ENCODE measurements around the gene TAS2R60. TPM values are rescaled to one million over a fixed set of nuclear protein-coding genes. Genes with fewer than 3 reads are reported as not detected.

Gene TAS2R60
- total and polyA plus RNA-seq, 2 donors (not counting 3 experiments of a cell fraction or from before 2014, with no cell fraction given), result not detected

DNA sequence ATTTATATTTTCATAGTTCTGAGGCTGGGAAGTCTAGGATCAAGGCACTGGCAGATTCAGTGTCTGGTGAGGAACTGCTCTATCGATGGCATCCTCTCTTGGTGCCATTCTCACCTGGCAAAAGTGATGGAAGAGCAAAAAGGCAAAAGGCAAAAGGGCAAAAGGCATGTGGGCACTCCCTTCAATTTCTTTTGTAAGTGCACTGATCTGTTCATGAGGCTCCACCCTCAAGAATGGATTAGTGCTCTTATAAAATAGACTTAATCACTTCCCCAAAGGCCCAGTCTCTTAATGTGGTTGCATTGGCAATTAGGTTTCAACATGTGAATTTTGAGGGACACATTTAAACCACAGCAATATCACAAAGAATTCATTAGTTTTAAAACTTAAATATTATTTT, 16.1 kb downstream of the TAS2R60 start:
- TF ChIP-seq, protein P1, sequence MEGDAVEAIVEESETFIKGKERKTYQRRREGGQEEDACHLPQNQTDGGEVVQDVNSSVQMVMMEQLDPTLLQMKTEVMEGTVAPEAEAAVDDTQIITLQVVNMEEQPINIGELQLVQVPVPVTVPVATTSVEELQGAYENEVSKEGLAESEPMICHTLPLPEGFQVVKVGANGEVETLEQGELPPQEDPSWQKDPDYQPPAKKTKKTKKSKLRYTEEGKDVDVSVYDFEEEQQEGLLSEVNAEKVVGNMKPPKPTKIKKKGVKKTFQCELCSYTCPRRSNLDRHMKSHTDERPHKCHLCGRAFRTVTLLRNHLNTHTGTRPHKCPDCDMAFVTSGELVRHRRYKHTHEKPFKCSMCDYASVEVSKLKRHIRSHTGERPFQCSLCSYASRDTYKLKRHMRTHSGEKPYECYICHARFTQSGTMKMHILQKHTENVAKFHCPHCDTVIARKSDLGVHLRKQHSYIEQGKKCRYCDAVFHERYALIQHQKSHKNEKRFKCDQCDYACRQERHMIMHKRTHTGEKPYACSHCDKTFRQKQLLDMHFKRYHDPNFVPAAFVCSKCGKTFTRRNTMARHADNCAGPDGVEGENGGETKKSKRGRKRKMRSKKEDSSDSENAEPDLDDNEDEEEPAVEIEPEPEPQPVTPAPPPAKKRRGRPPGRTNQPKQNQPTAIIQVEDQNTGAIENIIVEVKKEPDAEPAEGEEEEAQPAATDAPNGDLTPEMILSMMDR (IDR thresholded peaks at IDR 0.05; ENCODE audit: extremely low read depth in 1 of 2, insufficient read depth in 1 of 2, low read depth in 1 of 2, low read length in 2 of 2), result no peak
- TF ChIP-seq FOS (IDR thresholded peaks at IDR 0.05; ENCODE audit: borderline replicate concordance, insufficient read depth, low read length), result no peak
- no peak for TF ChIP-seq POLR2AphosphoS5 (IDR thresholded peaks at IDR 0.05; ENCODE audit: insufficient read depth, low read depth, low read length)
- TF ChIP-seq POLR2A (IDR thresholded peaks at IDR 0.05; ENCODE audit: low read depth, low read length), result no peak
- TF ChIP-seq JUN (IDR thresholded peaks at IDR 0.05; ENCODE audit: borderline replicate concordance, insufficient read depth, insufficient read length, low read depth), result no peak
- ChIA-PET CTCF (no interaction called here), POLR2A (no interaction called here)
- Histone ChIP-seq H3K27ac (ENCODE audit: insufficient read depth, low read depth, low read length) (no peak overlapping the region), H3K79me2 (ENCODE audit: control insufficient read depth, insufficient read depth, low read length) (no peaks in the 10 kb centered on the region), H3K9me3 (replicated peaks; ENCODE audit: control insufficient read depth, insufficient read depth, low read length) (no peaks in the 10 kb centered on the region), H4K20me1 (replicated peaks; ENCODE audit: control insufficient read depth, extremely low read depth, insufficient read depth, low read length) (no peaks in the 10 kb centered on the region), H3K4me1 (ENCODE audit: control insufficient read depth, extremely low read depth, insufficient read depth, low read length) (peaks cover 13% of the 10 kb centered on the region), H3K4me2 (ENCODE audit: insufficient read depth, low read length) (no peak overlapping the region), H3K9me1 (replicated peaks; ENCODE audit: control insufficient read depth, extremely low read depth, insufficient read depth, low read length) (no peaks in the 10 kb centered on the region), H3K4me3 (replicated peaks in 1 of 3; ENCODE audit: insufficient read depth in 1 of 3, low read depth in 1 of 3, low read length in 3 of 3) (no peak overlapping the region), H3K36me3 (ENCODE audit: control insufficient read depth in 2 of 2, extremely low read depth in 1 of 2, insufficient read depth in 2 of 2, low read length in 2 of 2) (no peaks in the 10 kb centered on the region), H3K9ac (replicated peaks; ENCODE audit: extremely low read depth, insufficient read depth, low read length) (no peak overlapping the region), H3K27me3 (ENCODE audit: control insufficient read depth in 2 of 2, insufficient read depth in 2 of 2, low read length in 2 of 2) (no peaks in the 10 kb centered on the region), H2AFZ (ENCODE audit: low read depth, low read length) (no peak overlapping the region)
- DNase-seq (ENCODE audit: low read depth, low spot score) (no peak), FAIRE-seq (no peak)
- intact Hi-C loops (cut with micrococcal nuclease) (no loop called here), dilution Hi-C loops (cut with MboI; ENCODE audit: extremely low pct_ligation_motif_present, low sequenced_read_pairs) (no loop called here)
- BruUV-seq (replicated peaks), result no TSS peak

DNA sequence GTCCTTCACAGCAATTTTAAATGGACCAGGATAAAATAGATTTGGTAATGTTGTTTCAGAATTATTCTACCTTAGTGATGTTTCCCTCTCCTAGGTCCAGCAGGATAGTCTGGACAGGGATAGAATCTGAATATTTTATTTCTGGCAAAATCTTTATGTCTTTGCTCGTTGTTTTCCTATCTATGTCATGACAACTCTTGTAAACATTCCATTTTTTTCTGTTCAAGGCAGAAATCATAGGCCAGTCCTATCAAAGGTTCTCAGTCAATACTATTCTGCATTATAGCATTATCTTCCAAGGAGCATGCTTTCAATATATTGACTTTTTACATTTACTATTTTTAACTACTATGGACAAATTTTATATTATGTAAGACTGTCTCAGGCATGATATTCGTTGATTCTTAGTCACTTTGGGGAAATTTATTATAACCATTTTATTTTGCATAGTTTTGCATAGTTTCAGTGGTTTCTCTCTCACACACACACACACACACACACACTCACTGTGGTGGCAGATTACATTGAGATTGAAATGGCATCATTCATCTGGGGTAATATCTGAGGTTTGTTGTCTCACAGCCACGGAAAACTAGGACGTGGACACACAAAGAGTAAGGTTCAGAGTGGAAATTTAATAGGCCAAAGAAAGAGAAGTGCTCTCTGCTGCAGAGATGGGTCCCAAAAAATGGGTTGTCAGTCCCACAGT, 17.2 kb downstream of the TAS2R60 start:
- Histone ChIP-seq H3K79me2 (ENCODE audit: control insufficient read depth, insufficient read depth, low read length) (no peaks in the 10 kb centered on the region), H3K9ac (replicated peaks; ENCODE audit: extremely low read depth, insufficient read depth, low read length) (no peak overlapping the region), H3K4me1 (ENCODE audit: control insufficient read depth, extremely low read depth, insufficient read depth, low read length) (peaks cover 13% of the 10 kb centered on the region), H3K9me3 (replicated peaks; ENCODE audit: control insufficient read depth, insufficient read depth, low read length) (no peaks in the 10 kb centered on the region), H3K4me3 (replicated peaks in 1 of 3; ENCODE audit: insufficient read depth in 1 of 3, low read depth in 1 of 3, low read length in 3 of 3) (no peak overlapping the region), H3K27ac (ENCODE audit: insufficient read depth, low read depth, low read length) (no peak overlapping the region), H3K4me2 (ENCODE audit: insufficient read depth, low read length) (no peak overlapping the region), H3K27me3 (ENCODE audit: control insufficient read depth in 2 of 2, insufficient read depth in 2 of 2, low read length in 2 of 2) (no peaks in the 10 kb centered on the region), H3K9me1 (replicated peaks; ENCODE audit: control insufficient read depth, extremely low read depth, insufficient read depth, low read length) (no peaks in the 10 kb centered on the region), H2AFZ (ENCODE audit: low read depth, low read length) (no peak overlapping the region), H3K36me3 (ENCODE audit: control insufficient read depth in 2 of 2, extremely low read depth in 1 of 2, insufficient read depth in 2 of 2, low read length in 2 of 2) (no peaks in the 10 kb centered on the region), H4K20me1 (replicated peaks; ENCODE audit: control insufficient read depth, extremely low read depth, insufficient read depth, low read length) (no peaks in the 10 kb centered on the region)
- POLR2A ChIA-PET, result no interaction called here
- CTCF ChIA-PET, result no interaction called here
- no peak for TF ChIP-seq GATA2 (IDR thresholded peaks at IDR 0.05; ENCODE audit: insufficient read depth, insufficient read length, low read depth, low read length)
- dilution Hi-C loops (cut with MboI; ENCODE audit: extremely low pct_ligation_motif_present, low sequenced_read_pairs) (no loop called here), intact Hi-C loops (cut with micrococcal nuclease) (no loop called here)
- DNase-seq (ENCODE audit: low read depth, low spot score) (no peak), FAIRE-seq (no peak)
- no TSS peak for BruUV-seq (replicated peaks)
